HepG2 (cell line): ENCODE measurements around the gene CYP4V2. TPM values are rescaled to one million over a fixed set of nuclear protein-coding genes. Genes with fewer than 3 reads are reported as not detected.
A peak's percentile ranks its signal among the peaks of the same experiment; 100 is the strongest.

ENCODE experiments used
- ARHGAP35 ChIP-seq: sonication (generic); formaldehyde crosslinking; IDR thresholded peaks from 2 replicates; pipeline ENCODE4 v1.9.0; 2022; ENCODE audit warnings: mild to moderate bottlenecking, inconsistent platforms, moderate library complexity, missing genetic modification reagents, borderline replicate concordance
- ARID5B ChIP-seq: IDR thresholded peaks from 2 replicates; pipeline ENCODE4 v1.4.0; 2020; ENCODE audit warnings: mild to moderate bottlenecking, missing genetic modification reagents
- BCL3 ChIP-seq: sonication (generic); formaldehyde crosslinking; IDR thresholded peaks from 2 replicates; pipeline ENCODE4 v1.5.1; 2020; ENCODE audit warnings: mild to moderate bottlenecking, missing genetic modification reagents, moderate library complexity
- CBX2 ChIP-seq, 2 experiments: fragments of 200-600 bp in 1 of 2; sonication (generic); formaldehyde crosslinking in 1 of 2; IDR thresholded peaks; 2 replicates each; pipeline versions ENCODE4 v1.7.0 to v1.8.1; 2018 to 2022; ENCODE audit warnings: low read depth in 2 of 2, low read length in 1 of 2, mild to moderate bottlenecking in 1 of 2, missing genetic modification reagents in 1 of 2
- FIP1L1 ChIP-seq: fragments of 200-400 bp; formaldehyde crosslinking; IDR thresholded peaks from 2 replicates; pipeline ENCODE4 v1.6.1; 2018; ENCODE audit warnings: low read depth, mild to moderate bottlenecking, low read length, moderate library complexity, borderline replicate concordance; ENCODE audit not compliant: insufficient read depth
- FOXA1 ChIP-seq, 2 experiments: fragments of 450-650 bp in 1 of 2; sonication (generic) in 1 of 2; formaldehyde crosslinking in 1 of 2; IDR thresholded peaks; 2 replicates each; pipeline versions ENCODE4 v1.4.0 to v1.6.1; 2016 to 2020; ENCODE audit warnings: missing genetic modification reagents in 1 of 2
- HOXA3 ChIP-seq: sonication (generic); formaldehyde crosslinking; IDR thresholded peaks from 2 replicates; pipeline ENCODE4 v1.5.0; 2020; ENCODE audit warnings: missing genetic modification reagents
- IRF2 ChIP-seq: IDR thresholded peaks from 2 replicates; pipeline ENCODE4 v1.6.1; 2018; ENCODE audit warnings: missing genetic modification reagents, missing compliant biosample characterization
- NFE2L1 ChIP-seq: sonication (generic); formaldehyde crosslinking; IDR thresholded peaks from 2 replicates; pipeline ENCODE4 v1.4.0; 2020; ENCODE audit warnings: missing genetic modification reagents, mild to moderate bottlenecking, borderline replicate concordance
- PAX8 ChIP-seq: sonication (generic); formaldehyde crosslinking; IDR thresholded peaks from 2 replicates; pipeline ENCODE4 v1.8.0; 2022; ENCODE audit warnings: mild to moderate bottlenecking, missing genetic modification reagents, borderline replicate concordance
- SOX6 ChIP-seq, 2 experiments: fragments of 450-650 bp in 1 of 2; sonication (generic) in 1 of 2; formaldehyde crosslinking in 1 of 2; IDR thresholded peaks; 2 replicates each; pipeline versions ENCODE4 v1.4.0 to v1.6.1; 2017 to 2020; ENCODE audit warnings: antibody characterized with exemption in 1 of 2, mild to moderate bottlenecking in 1 of 2, missing genetic modification reagents in 1 of 2
- SSRP1 ChIP-seq: IDR thresholded peaks from 2 replicates; pipeline ENCODE4 v1.6.1; 2016; ENCODE audit warnings: control low read depth
- ZFP62 ChIP-seq: sonication (generic); formaldehyde crosslinking; IDR thresholded peaks from 2 replicates; pipeline ENCODE4 v1.4.0; 2020; ENCODE audit warnings: missing genetic modification reagents
- ZFP90 ChIP-seq: sonication (generic); formaldehyde crosslinking; IDR thresholded peaks from 2 replicates; pipeline ENCODE4 v1.8.0; 2022; ENCODE audit warnings: missing genetic modification reagents, mild to moderate bottlenecking, inconsistent platforms, borderline replicate concordance
- ZMYM4 ChIP-seq: sonication (generic); formaldehyde crosslinking; IDR thresholded peaks from 2 replicates; pipeline ENCODE4 v1.8.1; 2023; ENCODE audit warnings: mild to moderate bottlenecking, missing genetic modification reagents
- ZNF207 ChIP-seq: fragments of 450-650 bp; IDR thresholded peaks from 2 replicates; pipeline ENCODE4 v1.6.1; 2016; ENCODE audit warnings: antibody characterized with exemption, borderline replicate concordance
- ZNF276 ChIP-seq: sonication (generic); formaldehyde crosslinking; IDR thresholded peaks from 2 replicates; pipeline ENCODE4 v1.4.0; 2020; ENCODE audit warnings: mild to moderate bottlenecking, low read depth, missing genetic modification reagents
- ZNF556 ChIP-seq: sonication (generic); formaldehyde crosslinking; IDR thresholded peaks from 2 replicates; pipeline ENCODE4 v1.4.0; 2020; ENCODE audit warnings: mild to moderate bottlenecking, missing genetic modification reagents, borderline replicate concordance
- ZNF567 ChIP-seq: sonication (generic); formaldehyde crosslinking; IDR thresholded peaks from 2 replicates; pipeline ENCODE4 v1.8.1; 2023; ENCODE audit warnings: mild to moderate bottlenecking, missing genetic modification reagents, borderline replicate concordance
- ZNF713 ChIP-seq: sonication (generic); formaldehyde crosslinking; IDR thresholded peaks from 2 replicates; pipeline ENCODE4 v1.4.0; 2020; ENCODE audit warnings: mild to moderate bottlenecking, missing genetic modification reagents
- ZNF746 ChIP-seq: sonication (generic); formaldehyde crosslinking; IDR thresholded peaks from 2 replicates; pipeline ENCODE4 v1.8.0; 2022; ENCODE audit warnings: mild to moderate bottlenecking, missing genetic modification reagents
- polyA plus RNA-seq, 8 experiments: library from polyadenylated mRNA; depleted of rRNA in 3 of 8; stranded (reverse) in 7 of 8; unstranded in 1 of 8; fragments of >200 nt; fragmentation: Illumina TruSeq in 4 of 8; extraction: Trizol in 4 of 8; gene quantifications; 2 replicates each; pipeline versions ENCODE4 v1.2.1 to v1.2.3, GENCODE V29; 2011 to 2016; ENCODE audit warnings: low read depth in 4 of 8, missing spikeins in 1 of 8, mixed read lengths in 1 of 8; ENCODE audit not compliant: insufficient read depth in 1 of 8
- total RNA-seq, 5 experiments: library from RNA; depleted of rRNA; stranded (reverse); fragments of >200 nt; fragmentation: Illumina TruSeq; extraction: Trizol; gene quantifications; 2 replicates each; pipeline ENCODE4 v1.2.3, GENCODE V29; 2016; ENCODE audit warnings: low read depth in 1 of 5

The CYP4V2 gene
- total and polyA plus RNA-seq, 2 of the 13 experiments (the other 11 are each of a cell fraction or from before 2014, with no cell fraction given): 4.7 to 7.2 TPM

- TF ChIP-seq ZNF276 (CRISPR knock-in tag): peak; percentile 35; the same call in 1 of the 2 replicates
- TF ChIP-seq ZNF746 (CRISPR knock-in tag): 0 out of 2 replicates have a peak, but pooled peaks have one; percentile 21
- no peak for TF ChIP-seq SOX6 (IDR thresholded peaks at IDR 0.05)
- TF ChIP-seq SOX6 (CRISPR knock-in tag; IDR thresholded peaks at IDR 0.05): peak; percentile 62
- TF ChIP-seq ZFP90 (CRISPR knock-in tag): peak; percentile 77
- TF ChIP-seq NFE2L1: no peak
- no peak for TF ChIP-seq ZFP62 (CRISPR knock-in tag)
- TF ChIP-seq SSRP1 (CRISPR knock-in tag): no peak
- peak; percentile 97 for TF ChIP-seq ZMYM4 (CRISPR knock-in tag)
- TF ChIP-seq IRF2 (CRISPR knock-in tag): peak; percentile 82; the same call in 1 of the 2 replicates
- peak; percentile 84 for TF ChIP-seq ZNF556 (CRISPR knock-in tag)
- peak; percentile 80 for TF ChIP-seq HOXA3
- no peak for TF ChIP-seq FOXA1 (IDR thresholded peaks at IDR 0.05)
- 0 out of 2 replicates have a peak, but pooled peaks have one; percentile 11 for TF ChIP-seq FOXA1 (CRISPR knock-in tag; IDR thresholded peaks at IDR 0.05)
- TF ChIP-seq CBX2 (IDR thresholded peaks at IDR 0.05; ENCODE audit: low read depth, low read length): no peak
- peak; percentile 30; the same call in 1 of the 2 replicates for TF ChIP-seq CBX2 (CRISPR knock-in tag; IDR thresholded peaks at IDR 0.05; ENCODE audit: low read depth)
- no peak for TF ChIP-seq PAX8 (CRISPR knock-in tag)
- TF ChIP-seq FIP1L1: peak; percentile 57; the same call in 1 of the 2 replicates
- TF ChIP-seq ZNF207: no peak
- TF ChIP-seq ZNF567 (CRISPR knock-in tag): no peak
- peak; percentile 74 for TF ChIP-seq ARID5B
- TF ChIP-seq ARHGAP35: no peak; the same call in 1 of the 2 replicates
- no peak for TF ChIP-seq ZNF713
- peak; percentile 18; the same call in 1 of the 2 replicates for TF ChIP-seq BCL3 (CRISPR knock-in tag)
Measured at GRCh38 chr4:186191200-186192065, at the start of gene CYP4V2 (continued).
